ENCODE data around the gene SHC4.

GRCh38 chr15:48861813-48862431, 101.8 kb downstream of the SHC4 start:
- TF ChIP-seq ZBTB21 (CRISPR knock-in tag; IDR thresholded peaks at IDR 0.05; ENCODE audit: borderline replicate concordance), result no peak
- TF ChIP-seq CTCF (IDR thresholded peaks at IDR 0.05), result peak; percentile 60
- TF ChIP-seq JUN (CRISPR knock-in tag; IDR thresholded peaks at IDR 0.05), result no peak
